T-helper 2 cell treated with Interferon-gamma antibody and Interleukin-4, amounts not matched to agents 5 μg/mL and 100 μg/mL, for 36 hours (primary cell): ENCODE data around the gene DCTN3.

Source experiments
- DNase-seq: peaks from one replicate; pipeline ENCODE4 v3.0.0; 2021; ENCODE audit warnings: low spot score
- H3K27ac Mint-ChIP-seq: one replicate; pipeline ENCODE4 v1.8.0; 2021; ENCODE audit warnings: mild to moderate bottlenecking, mixed read lengths
- H3K27me3 Mint-ChIP-seq: one replicate; pipeline ENCODE4 v1.8.0; 2021; ENCODE audit warnings: low read depth, mixed read lengths
- H3K36me3 Mint-ChIP-seq: one replicate; pipeline ENCODE4 v1.8.0; 2021; ENCODE audit warnings: low read depth, mixed read lengths
- H3K4me1 Mint-ChIP-seq: one replicate; pipeline ENCODE4 v1.8.0; 2021; ENCODE audit warnings: low read depth, mixed read lengths
- H3K4me3 Mint-ChIP-seq: one replicate; pipeline ENCODE4 v1.8.0; 2022; ENCODE audit warnings: mild to moderate bottlenecking, moderate library complexity, mixed read lengths
- H3K9me3 Mint-ChIP-seq: one replicate; pipeline ENCODE4 v1.8.0; 2021; ENCODE audit warnings: mixed read lengths

Gene DCTN3

GRCh38 chr9:34637356-34638137 is 17.3 kb upstream of the DCTN3 start, which contains the start of gene SIGMAR1:
SIGMAR1 (minus strand) TSS chr9:34637787; CDS start chr9:34637697, 90 bp downstream.
- no peaks in the 10 kb centered on the region for H3K27me3 Mint-ChIP-seq
- H3K4me1 Mint-ChIP-seq: peaks cover 22% of the 10 kb centered on the region
- peak within 1 kb of the TSS; percentile 87 for H3K27ac Mint-ChIP-seq
- peak within 1 kb of the TSS; percentile 97 for H3K4me3 Mint-ChIP-seq
- DNase-seq: peak; percentile 94
- H3K36me3 Mint-ChIP-seq: peaks cover 14% of the 10 kb centered on the region
- no peaks in the 10 kb centered on the region for H3K9me3 Mint-ChIP-seq

DNA sequence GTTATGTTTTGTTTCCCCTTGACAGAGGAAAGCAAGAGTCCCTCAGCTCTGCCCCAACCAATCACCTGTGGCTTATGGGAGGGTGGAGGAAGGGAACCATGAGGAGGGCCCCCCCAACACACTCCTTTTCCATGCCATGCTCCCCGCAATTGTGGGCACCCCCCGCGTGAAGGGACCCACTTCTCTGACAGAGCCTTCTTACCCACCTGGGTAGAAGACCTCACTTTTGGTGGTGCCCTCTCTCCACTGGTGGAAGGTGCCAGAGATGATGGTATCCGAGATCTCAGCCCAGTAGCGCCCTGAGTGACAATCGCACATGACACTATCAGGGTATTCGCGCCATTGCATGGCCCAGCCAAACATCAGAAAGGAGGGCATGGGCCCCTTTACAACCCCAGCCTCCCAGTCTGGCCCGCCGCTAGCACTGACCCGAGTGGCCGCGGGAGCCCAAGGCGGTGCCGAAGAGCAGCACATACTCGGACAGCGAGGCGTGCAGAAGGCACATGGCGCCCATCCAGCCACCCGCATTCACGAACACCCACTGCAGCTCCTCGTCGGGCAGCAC is 16.6 kb upstream of the DCTN3 start:
- no peak for DNase-seq
- H3K36me3 Mint-ChIP-seq: peaks cover 14% of the 10 kb centered on the region
- H3K27ac Mint-ChIP-seq: peak overlapping the region; percentile 83
- peak overlapping the region; percentile 97 for H3K4me3 Mint-ChIP-seq
- no peaks in the 10 kb centered on the region for H3K27me3 Mint-ChIP-seq
- H3K4me1 Mint-ChIP-seq: peaks cover 22% of the 10 kb centered on the region
- H3K9me3 Mint-ChIP-seq: no peaks in the 10 kb centered on the region

- H3K9me3 Mint-ChIP-seq: no peaks in the 10 kb centered on the region
- H3K27ac Mint-ChIP-seq: peak overlapping the region; percentile 60
- H3K4me1 Mint-ChIP-seq: peaks cover 22% of the 10 kb centered on the region
- peaks cover 14% of the 10 kb centered on the region for H3K36me3 Mint-ChIP-seq
- DNase-seq: no peak
- peak overlapping the region; percentile 39 for H3K4me3 Mint-ChIP-seq
- H3K27me3 Mint-ChIP-seq: peaks cover 7% of the 10 kb centered on the region
Observed at GRCh38 chr9:34635556-34635955, 15.3 kb upstream of the DCTN3 start.

GRCh38 chr9:34634551-34635248 is 14.4 kb upstream of the DCTN3 start:
- no peak overlapping the region for H3K27ac Mint-ChIP-seq
- DNase-seq: no peak
- peaks cover 14% of the 10 kb centered on the region for H3K36me3 Mint-ChIP-seq
- H3K4me3 Mint-ChIP-seq: no peak overlapping the region
- peaks cover 22% of the 10 kb centered on the region for H3K4me1 Mint-ChIP-seq
- H3K9me3 Mint-ChIP-seq: no peaks in the 10 kb centered on the region
- peaks cover 16% of the 10 kb centered on the region for H3K27me3 Mint-ChIP-seq

DNA sequence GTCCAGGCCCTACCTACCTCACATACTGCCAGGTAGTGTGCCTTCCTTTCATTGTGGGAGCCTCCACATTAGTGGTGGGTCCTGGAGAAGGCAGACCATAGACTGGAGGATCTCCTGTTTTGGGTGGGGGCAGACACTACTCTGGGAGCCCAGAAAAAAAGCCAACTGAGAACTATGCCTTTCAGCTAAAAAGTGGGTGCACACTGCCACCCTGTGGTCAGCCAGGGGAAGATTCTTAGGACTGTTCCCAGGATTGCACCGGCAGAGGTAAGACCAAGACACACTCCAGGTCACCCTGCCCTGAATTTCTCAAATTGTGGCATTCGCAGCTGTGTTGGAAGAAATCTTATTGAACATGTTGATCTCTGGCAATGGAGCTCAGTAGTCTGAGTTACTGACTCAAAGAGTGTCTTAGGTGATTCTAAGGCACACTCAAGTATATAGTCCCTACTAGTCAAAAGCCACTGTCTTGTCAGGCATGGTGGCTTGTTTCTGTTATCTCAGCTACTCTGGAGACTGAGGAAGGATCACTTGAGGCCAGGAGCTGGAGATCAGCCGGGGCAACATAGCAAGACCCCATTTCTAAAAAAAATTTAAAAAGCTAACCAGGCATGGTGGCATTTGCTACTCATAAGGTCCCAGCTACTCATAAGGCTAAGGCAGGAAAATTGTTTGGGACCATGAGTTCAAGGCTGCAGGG is 13.7 kb upstream of the DCTN3 start:
- Mint-ChIP-seq H3K9me3 (no peaks in the 10 kb centered on the region), H3K27ac (no peak overlapping the region), H3K27me3 (peaks cover 23% of the 10 kb centered on the region), H3K36me3 (peaks cover 14% of the 10 kb centered on the region), H3K4me1 (peaks cover 26% of the 10 kb centered on the region), H3K4me3 (no peak overlapping the region)
- peak; percentile 55 for DNase-seq

GRCh38 chr9:34633166-34633565 is 12.9 kb upstream of the DCTN3 start:
- H3K9me3 Mint-ChIP-seq: no peaks in the 10 kb centered on the region
- peaks cover 23% of the 10 kb centered on the region for H3K4me1 Mint-ChIP-seq
- H3K27me3 Mint-ChIP-seq: peaks cover 28% of the 10 kb centered on the region
- no peak for DNase-seq
- no peak overlapping the region for H3K4me3 Mint-ChIP-seq
- no peak overlapping the region for H3K27ac Mint-ChIP-seq
- peaks cover 16% of the 10 kb centered on the region for H3K36me3 Mint-ChIP-seq

DNA sequence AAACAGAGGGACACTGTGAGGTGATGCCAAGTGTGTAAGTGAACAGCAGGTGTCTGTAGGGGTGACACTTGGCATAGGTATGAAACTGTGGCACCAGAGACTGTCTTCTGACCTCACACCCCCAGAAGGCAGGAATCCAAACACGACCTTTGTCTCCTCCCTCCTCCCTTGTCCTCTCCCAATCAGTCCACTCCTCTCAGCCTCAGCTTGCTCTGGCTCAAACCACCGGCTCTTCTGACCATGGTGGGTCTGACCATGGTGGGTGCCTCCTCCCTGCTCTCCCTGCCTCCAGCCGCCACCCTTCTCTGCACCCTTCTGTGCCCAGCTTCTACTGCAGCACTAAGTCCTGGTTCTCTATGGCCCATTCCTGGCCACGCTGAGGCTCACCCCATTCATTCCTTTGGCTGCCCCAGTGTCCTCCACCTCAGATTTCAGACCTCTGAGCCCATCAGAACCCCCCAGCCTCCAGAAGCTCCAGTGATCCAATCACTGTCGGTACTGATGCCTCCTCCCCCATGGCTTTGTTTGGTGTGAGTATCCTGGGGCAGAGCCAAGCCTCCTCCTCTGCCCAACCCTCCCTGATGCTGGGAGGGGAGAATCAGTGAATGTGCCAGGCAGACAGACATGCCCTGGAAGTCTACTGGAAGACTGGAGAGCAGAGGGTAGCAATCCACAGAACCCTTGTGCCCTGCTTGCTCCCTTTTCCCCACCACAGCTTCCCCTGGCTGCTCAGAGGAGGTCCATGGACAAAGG is 10.3 kb upstream of the DCTN3 start:
- H3K36me3 Mint-ChIP-seq: peaks cover 6% of the 10 kb centered on the region
- no peak overlapping the region for H3K4me3 Mint-ChIP-seq
- H3K27ac Mint-ChIP-seq: no peak overlapping the region
- H3K9me3 Mint-ChIP-seq: no peaks in the 10 kb centered on the region
- H3K4me1 Mint-ChIP-seq: peaks cover 16% of the 10 kb centered on the region
- no peak for DNase-seq
- H3K27me3 Mint-ChIP-seq: peaks cover 52% of the 10 kb centered on the region

DNA sequence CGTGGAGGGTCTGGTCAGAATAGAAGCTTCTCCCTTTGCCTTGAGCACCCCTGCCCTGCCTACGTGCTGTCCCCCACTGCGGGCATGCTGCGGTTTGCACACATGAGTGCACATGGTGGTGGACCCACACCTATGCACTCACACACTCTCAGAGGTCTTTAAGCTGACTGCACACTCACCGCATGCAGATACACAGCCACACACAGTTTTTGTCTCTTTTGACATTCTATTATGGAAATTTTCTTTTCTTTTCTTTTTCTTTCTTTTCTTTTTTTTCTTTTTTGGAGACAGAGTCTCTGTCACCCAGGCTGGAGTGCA is 9.2 kb upstream of the DCTN3 start:
- H3K9me3 Mint-ChIP-seq: no peaks in the 10 kb centered on the region
- H3K4me1 Mint-ChIP-seq: peaks cover 16% of the 10 kb centered on the region
- H3K27me3 Mint-ChIP-seq: peaks cover 60% of the 10 kb centered on the region
- DNase-seq: no peak
- H3K36me3 Mint-ChIP-seq: peaks cover 4% of the 10 kb centered on the region
- H3K4me3 Mint-ChIP-seq: peak overlapping the region; percentile 76
- H3K27ac Mint-ChIP-seq: no peak overlapping the region

DNA sequence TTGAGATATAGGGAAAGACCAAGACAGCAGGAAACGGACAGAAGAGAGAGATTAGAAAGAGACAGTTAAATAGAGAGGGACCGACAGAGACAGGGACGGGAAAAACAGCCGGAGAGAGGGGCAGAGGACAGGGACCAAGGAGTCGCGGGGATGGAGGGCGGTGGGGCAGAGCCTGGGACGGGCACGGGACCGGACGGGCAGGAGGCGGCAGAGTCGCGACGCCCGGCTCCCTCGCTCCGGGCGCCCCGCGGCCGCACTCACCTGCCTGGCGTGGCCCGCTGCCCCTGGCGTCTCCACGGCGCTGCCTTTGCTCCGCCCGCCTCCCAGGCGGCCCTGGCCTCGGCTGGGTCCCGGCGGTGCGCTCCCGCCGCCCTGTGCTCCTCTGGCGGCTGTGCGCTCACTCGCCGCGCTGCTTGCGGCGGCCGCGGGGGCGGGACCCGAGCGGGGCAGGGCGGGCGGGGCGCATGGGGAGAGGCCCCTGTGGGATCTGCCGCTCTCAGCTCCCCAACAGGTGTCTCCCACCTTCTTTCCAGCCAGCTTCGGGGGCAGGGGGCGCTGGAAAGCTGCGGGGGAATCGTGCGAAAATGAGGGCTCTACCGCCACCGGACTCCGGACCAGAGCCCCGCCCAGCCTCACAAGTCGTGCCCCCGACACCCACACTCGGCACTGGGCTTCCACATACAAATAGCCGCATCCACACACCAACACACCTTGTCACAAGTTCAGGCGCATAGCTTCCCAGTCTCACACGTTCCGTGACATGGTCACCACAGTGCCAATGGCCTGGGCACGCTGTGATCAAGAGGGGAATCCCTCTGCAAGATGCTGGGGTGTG is 8.6 kb upstream of the DCTN3 start, which contains the start of gene ARID3C:
Gene ARID3C (minus strand): TSS at position 411 of the 835 bp plus-strand sequence. CDS start 1,052 bp downstream, outside the sequence.
- Mint-ChIP-seq H3K27ac (peak within 1 kb of the TSS; percentile 37), H3K9me3 (no peaks in the 10 kb centered on the region), H3K4me3 (peak within 1 kb of the TSS; percentile 81), H3K36me3 (peaks cover 2% of the 10 kb centered on the region), H3K27me3 (peaks cover 65% of the 10 kb centered on the region), H3K4me1 (peaks cover 12% of the 10 kb centered on the region)
- DNase-seq: peak; percentile 45

DNA sequence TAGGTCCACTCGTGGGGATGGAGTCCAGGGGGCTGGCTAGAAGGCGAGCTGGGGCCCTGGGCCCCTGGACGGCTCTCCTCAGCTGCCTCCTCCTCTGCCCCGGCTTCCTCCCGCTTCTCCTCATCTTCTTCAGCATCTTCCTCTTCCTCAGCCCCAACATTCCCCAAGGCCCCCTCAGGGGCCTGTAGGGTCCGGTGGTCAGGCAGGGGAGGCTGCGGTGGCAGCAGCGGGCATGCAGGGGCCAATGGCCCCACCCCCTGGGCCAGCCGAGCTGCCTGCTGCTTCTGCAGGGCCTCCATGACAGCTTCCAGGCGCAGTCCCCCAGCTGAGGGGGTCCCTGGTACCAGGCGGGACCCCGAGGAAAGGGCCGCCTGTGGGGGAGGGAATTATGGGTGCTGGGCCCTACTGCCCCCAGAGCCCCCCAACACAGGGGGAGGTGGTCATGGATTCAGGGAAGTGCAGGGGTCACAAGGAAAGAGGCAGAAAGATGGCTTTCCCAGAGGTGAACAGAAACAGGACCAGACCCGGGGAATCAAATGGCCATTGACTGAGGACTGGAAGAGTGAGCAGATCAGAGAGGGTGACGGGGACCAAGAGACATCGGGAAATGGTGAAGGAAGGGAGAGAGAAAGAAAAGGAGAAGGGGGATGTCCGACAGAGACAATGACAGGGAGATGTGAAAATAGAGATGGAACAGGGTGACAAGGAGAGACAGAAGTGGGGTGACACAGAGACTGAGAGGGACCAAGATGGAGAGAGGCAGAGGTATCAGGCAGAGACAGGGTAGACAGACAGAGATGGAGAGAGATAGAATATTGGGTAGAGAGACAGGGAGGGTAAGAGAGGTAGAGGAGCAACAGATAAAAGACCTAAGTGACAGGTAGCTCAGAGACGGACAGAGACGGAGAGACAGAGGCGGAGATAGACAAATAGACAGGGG is 7.7 kb upstream of the DCTN3 start:
- H3K27me3 Mint-ChIP-seq: peaks cover 70% of the 10 kb centered on the region
- peak overlapping the region; percentile 37 for H3K27ac Mint-ChIP-seq
- no peak for DNase-seq
- peaks cover 12% of the 10 kb centered on the region for H3K4me1 Mint-ChIP-seq
- H3K9me3 Mint-ChIP-seq: no peaks in the 10 kb centered on the region
- H3K4me3 Mint-ChIP-seq: peak overlapping the region; percentile 81
- H3K36me3 Mint-ChIP-seq: peaks cover 2% of the 10 kb centered on the region

DNA sequence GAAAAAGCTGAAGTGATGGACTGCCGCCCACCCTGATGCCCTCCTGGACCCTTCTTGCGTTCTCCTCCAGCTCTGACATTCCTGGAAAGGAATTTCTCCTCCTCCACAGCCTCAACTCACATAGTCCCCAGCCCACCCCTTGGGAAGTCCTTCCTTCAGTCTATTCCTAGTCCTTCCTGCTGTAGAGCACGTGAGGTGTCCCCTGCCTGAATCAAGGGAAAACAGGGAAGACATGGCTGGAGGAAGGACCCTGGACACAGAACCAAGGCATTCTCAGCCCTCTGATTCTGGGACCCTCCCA is 4.8 kb upstream of the DCTN3 start:
- H3K36me3 Mint-ChIP-seq: peaks cover 2% of the 10 kb centered on the region
- DNase-seq: no peak
- no peak overlapping the region for H3K27ac Mint-ChIP-seq
- peaks cover 75% of the 10 kb centered on the region for H3K27me3 Mint-ChIP-seq
- no peak overlapping the region for H3K4me3 Mint-ChIP-seq
- no peaks in the 10 kb centered on the region for H3K9me3 Mint-ChIP-seq
- H3K4me1 Mint-ChIP-seq: peaks cover 18% of the 10 kb centered on the region
